Gastroesophageal sphincter (tissue), 3 donors: ENCODE results near the gene SH3PXD2A.

ENCODE experiments used
- CTCF ChIP-seq, 4 experiments: fragments of 200-600 bp in 2 of 4; fragments of 450-650 bp in 2 of 4; sonication (generic) in 1 of 4; IDR thresholded peaks; one replicate each; pipeline ENCODE4 v1.5.1; 2017 to 2019; ENCODE audit warnings: antibody characterized with exemption in 4 of 4, mild to moderate bottlenecking in 2 of 4, moderate library complexity in 2 of 4
- EP300 ChIP-seq: sonication (generic); formaldehyde crosslinking; IDR thresholded peaks from one replicate; pipeline ENCODE4 v1.6.1; 2017; ENCODE audit warnings: antibody characterized with exemption, mild to moderate bottlenecking
- POLR2A ChIP-seq, 2 donors: fragments of 450-650 bp; IDR thresholded peaks; one replicate each; pipeline ENCODE4 v1.6.1; 2017; ENCODE audit warnings: antibody characterized with exemption in 2 of 2, mild to moderate bottlenecking in 2 of 2, moderate library complexity in 1 of 2
- POLR2AphosphoS5 ChIP-seq: sonication (generic); formaldehyde crosslinking; IDR thresholded peaks from one replicate; pipeline ENCODE4 v1.6.1; 2017; ENCODE audit warnings: antibody characterized with exemption

GRCh38 chr10:103599211-103599610 lies 256.2 kb downstream of the SH3PXD2A start:
- TF ChIP-seq CTCF (IDR thresholded peaks at IDR 0.05) (no peak), EP300 (no peak), POLR2AphosphoS5 (no peak), POLR2A (IDR thresholded peaks at IDR 0.05) (no peak)
